Epithelial cell of proximal tubule (primary cell): ENCODE data around the gene HGS. TPM values are rescaled to one million over a fixed set of nuclear protein-coding genes. Genes with fewer than 3 reads are reported as not detected.

Experiments
- DNase-seq: peaks from one replicate; pipeline ENCODE4 v3.0.0-alpha.2; 2011; ENCODE audit warnings: low read depth
- H3K4me3 ChIP-seq: 2 replicates; pipeline ENCODE4 v1.5.1; 2011; ENCODE audit warnings: low read depth, mild to moderate bottlenecking, low read length
- CTCF ChIP-seq: conservative IDR thresholded peaks from 2 replicates; pipeline ENCODE4 v1.5.1; 2012; ENCODE audit warnings: low read depth, mild to moderate bottlenecking, low read length
- total RNA-seq: library from RNA; depleted of rRNA; stranded (reverse); fragments of >200 nt; gene quantifications from 2 replicates; pipeline ENCODE4 v1.2.3, GENCODE V29; 2015

HGS gene
- total RNA-seq, 1 donor from 2014 or later = 122 TPM

GRCh38 chr17:81640011-81640410 is 43.8 kb upstream of the HGS start:
- no peak overlapping the region for H3K4me3 ChIP-seq
- TF ChIP-seq CTCF = no peak
- DNase-seq = no peak

GRCh38 chr17:81641825-81642489 is 41.9 kb upstream of the HGS start:
- no peak overlapping the region for H3K4me3 ChIP-seq
- DNase-seq = no peak

DNA sequence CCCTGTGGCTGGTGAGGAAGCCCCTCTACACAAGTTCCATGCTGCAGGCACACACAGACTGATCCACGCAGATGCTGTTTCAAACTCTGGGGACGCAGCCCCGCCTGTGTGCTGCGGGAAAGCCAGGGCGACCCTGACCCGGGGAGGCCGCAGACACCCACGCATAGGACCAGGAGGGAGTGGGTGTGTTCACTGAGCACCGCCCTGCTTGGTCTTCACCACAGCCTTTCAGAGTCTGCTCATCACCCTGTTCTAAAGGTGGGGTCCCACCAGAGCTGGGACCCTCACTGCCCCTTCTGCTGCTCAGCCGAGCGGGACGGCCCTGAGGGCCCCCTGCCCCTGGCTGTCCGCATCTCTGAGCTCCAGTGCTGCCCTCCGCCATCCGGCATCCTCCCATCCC is 39.3 kb upstream of the HGS start:
- no peak overlapping the region for H3K4me3 ChIP-seq
- DNase-seq = no peak
- no peak for TF ChIP-seq CTCF

More at GRCh38 chr17:81641825-81642489, 41.9 kb upstream of the HGS start:
- TF ChIP-seq CTCF = no peak

DNA sequence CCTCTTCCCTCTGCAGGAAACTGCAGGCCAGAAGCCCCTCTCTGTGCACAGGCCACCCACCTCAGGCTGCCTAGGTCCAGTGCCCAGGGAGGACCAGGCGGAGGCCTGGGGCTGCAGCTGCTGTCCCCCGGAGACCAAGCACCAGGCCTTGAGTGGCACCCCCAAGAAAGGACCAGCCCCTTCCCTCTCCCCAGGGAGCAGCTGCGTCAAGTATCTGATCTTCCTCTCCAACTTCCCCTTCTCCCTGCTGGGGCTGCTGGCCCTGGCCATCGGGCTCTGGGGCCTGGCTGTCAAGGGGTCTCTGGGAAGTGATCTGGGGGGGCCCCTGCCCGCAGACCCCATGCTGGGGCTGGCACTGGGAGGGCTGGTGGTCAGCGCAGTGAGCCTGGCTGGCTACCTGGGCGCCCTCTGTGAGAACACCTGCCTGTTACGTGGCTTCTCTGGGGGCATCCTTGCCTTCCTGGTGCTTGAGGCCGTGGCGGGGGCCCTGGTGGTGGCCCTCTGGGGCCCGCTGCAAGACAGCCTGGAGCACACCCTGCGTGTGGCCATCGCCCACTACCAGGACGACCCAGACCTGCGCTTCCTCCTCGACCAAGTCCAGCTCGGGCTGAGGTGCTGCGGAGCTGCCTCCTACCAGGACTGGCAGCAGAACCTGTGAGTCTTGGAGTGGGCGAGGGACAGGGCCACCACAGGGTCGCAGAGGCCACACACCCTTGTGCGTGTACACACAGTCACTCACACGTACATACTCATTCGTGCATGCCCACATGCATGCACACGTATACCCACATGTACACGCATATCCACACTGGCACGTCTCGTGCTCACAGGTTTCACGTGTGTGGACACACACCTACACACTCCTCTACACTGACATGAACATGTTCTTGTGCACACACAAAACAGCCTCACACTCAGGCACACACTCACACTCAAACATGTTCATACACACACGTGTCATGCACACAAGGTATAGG is 38.5 kb upstream of the HGS start:
- no peak overlapping the region for H3K4me3 ChIP-seq
- no peak for DNase-seq
- TF ChIP-seq CTCF = no peak

DNA sequence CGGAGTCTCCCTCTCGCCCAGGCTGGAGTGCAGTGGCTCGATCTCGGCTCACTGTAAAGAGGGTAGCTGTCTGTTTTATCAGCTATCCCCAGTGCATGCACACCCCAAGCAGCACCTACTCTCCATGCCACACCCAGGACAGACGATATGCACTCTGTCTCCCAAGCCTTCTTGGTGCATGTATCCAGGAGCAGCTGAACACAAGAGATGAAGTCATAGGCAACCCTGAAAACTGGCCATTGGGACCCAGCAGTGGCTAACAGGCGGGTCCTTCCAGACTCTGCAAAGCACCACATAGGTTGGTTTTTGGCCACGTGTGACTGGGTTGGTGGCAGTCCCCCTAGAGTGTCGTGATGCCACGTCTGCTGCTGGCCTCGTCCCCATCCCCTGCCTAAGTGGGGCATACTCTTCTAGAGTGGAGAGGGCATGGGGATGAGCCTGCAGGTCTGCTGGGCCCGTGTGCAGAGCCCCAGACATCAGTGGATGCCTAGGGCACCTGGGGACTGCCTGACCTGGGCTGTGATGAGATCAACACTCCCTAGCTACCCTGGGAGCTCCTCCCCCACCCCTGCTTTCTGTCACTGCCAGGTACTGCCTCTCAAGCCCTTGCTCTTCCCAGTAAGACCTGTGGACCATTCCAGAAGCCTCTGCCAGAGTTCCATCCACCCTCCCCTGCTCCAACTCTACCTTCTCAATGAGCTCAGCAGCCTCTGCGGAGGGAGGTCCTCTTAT is 36.8 kb upstream of the HGS start:
- DNase-seq = no peak
- no peak overlapping the region for H3K4me3 ChIP-seq
- TF ChIP-seq CTCF = no peak

GRCh38 chr17:81647640-81648012 is 36.2 kb upstream of the HGS start:
- no peak for TF ChIP-seq CTCF

More at GRCh38 chr17:81647640-81648012, 36.2 kb upstream of the HGS start:
- DNase-seq = no peak
- no peak overlapping the region for H3K4me3 ChIP-seq
